GM18861 (cell line): ENCODE results near the gene RASSF8.

Experiments
- ATAC-seq: cut with Tn5 transposase; IDR thresholded peaks from one replicate; pipeline ENCODE4 v1.9.1; 2021; ENCODE audit not compliant: unreplicated experiment

Gene RASSF8

DNA sequence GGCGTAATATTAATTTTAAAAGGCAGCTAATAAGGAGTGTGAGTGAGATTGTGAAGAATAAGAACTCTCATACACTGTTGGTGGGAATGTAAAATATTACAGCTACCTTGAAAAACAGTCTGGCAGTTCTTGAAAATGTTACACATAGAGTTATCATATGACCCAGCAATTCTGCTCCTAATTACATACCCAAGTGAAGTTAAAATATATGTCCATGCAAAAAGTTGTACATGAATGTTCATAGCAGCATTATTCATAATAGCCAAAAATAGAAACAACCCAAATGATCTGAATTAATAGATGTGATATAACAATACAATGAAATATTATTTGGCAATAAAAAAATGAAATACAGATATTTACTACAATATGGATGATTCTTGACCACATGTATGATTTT lies 68.2 kb downstream of the RASSF8 start:
- no peak for ATAC-seq

DNA sequence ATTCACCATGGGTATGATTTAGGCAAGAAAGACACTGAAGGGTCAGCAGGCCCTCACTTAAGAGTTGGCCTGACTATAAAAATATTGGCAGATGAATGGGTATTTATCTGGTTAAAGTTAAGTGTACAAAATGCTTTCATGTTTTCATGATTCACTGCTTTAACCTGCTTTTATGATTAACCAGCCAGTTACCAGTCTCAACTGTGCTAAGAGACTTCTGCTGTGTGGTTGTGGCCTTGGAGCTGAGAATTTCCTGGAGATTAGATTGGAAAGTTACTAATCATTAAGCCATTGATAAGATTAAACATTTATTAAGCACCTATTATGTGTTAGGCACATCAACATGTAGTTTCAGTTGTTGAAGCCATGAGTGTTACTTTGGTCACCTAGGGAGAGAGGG lies 68.9 kb downstream of the RASSF8 start:
- ATAC-seq: no peak

DNA sequence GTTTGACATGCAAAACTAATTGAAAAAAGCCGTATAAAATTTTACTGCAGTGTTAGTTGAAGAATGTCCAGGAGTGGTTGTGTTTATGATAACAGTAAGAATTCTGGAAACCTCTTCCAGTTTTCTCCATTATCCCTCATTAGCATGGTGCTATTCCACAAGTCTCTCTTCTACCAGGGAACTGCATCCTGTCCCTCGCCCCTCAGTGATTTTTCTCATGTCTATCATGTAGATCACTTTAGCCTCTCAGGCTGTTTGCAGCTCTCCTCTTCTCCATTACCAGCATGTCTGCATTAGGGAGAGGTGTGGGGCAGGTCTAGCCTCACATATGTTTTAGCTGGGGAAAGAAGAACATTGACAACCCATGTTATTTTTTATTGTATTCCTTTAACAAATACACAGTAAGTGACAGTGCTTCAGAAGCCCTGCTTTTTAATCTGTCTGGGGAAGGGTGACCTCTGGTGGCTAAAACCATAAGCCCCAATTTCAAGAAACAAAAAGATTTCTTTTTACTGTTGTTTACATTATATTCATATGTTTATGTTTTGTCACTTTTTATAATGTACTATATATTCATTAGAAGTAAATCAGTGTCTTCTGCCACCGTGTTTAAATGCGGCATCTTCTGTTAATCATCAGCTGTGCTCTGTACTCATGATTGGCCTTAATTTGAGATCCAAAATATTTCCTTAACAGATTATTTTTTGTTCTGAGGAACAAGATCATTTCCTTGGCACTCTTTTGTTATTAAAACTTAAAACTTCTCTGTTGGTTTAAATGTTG lies 70.7 kb downstream of the RASSF8 start:
- ATAC-seq: no peak

DNA sequence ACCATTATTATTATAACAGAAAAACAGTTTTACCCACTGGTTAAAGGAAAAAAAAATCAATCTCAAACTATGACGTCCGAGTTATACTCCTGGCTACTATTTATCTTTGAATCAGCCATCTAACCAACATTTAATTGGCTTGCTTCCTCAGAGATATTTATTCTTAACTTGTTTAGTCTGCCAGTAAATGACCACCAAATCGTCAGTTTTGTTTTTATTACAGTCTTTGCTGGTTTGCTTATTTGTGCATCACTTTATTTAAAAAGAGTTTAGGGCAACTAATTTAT lies 71.2 kb downstream of the RASSF8 start:
- ATAC-seq: no peak

DNA sequence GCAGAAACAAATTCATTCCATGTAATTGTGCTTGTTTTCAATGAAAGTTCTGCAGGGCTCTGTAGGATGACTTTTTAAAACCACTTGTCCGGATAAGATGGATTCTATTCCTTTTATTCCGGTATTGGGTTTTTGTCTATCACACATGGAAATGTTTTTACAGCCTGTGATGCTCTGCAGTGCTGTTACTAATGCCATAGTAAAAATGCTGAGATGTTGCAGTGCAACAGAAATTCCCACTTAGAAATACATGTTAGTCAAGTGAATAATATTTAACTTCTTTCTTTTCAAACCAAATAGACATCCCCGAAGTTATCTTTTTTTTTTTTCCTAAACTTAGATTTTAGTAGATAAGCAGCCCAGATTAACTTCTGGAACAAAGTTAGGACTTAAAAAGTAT lies 71.9 kb downstream of the RASSF8 start:
- ATAC-seq: no peak

DNA sequence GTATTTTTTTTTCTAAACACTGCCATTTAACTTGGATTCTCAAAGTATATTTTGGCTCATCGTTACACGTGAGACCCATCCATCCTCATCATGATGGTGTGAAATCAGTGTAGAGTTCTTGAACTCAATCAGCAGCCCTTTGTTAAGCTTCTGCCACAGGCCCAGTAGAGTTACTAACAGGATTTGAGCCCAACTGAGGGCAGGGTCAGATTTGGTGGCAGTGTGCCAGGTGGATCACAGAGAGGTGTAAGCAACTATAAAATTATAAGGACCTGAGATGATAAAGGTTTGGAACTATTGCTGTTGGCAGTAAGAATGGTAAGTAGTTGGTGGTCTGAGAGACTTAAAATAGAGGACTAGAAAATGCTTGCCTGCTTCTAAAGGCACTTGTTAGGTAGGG lies 72.8 kb downstream of the RASSF8 start:
- no peak for ATAC-seq

DNA sequence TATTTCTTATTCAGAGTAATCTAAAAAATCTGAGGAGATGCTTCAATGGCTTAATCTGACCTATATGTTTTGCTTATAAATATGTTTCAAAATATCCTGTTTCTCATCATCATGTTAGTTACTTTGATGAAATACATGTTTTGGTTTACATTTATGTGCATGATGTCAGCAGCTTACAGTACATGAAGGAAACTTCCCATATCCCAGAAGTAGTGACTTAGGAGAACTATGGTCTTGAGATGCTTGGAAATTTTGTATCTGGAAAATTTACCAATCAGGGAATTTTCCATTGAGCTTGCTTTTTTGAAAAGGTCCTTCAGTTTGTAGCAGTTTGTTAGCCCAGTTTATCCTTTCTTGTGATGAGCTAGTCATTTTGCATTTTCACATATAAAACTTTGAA lies 73.3 kb downstream of the RASSF8 start:
- ATAC-seq: no peak

DNA sequence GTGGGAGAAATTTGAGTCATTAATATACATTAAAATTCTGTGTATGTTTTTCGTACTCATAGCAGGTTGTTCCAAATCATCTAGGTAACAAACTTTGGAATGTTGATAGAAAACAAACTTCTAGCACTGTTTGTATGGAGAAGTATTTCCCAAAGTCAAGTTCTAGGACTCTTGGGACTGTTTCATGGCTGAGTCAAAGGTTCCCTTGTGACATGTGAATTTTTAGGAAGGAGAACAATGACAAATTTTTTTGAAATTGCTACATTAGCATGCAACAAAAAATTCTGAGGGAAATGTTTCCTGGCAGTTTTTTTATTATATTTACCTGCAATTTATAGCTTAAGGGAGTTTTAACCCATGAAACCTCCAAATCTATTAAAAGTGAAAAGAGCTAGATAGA lies 73.8 kb downstream of the RASSF8 start:
- ATAC-seq: no peak

DNA sequence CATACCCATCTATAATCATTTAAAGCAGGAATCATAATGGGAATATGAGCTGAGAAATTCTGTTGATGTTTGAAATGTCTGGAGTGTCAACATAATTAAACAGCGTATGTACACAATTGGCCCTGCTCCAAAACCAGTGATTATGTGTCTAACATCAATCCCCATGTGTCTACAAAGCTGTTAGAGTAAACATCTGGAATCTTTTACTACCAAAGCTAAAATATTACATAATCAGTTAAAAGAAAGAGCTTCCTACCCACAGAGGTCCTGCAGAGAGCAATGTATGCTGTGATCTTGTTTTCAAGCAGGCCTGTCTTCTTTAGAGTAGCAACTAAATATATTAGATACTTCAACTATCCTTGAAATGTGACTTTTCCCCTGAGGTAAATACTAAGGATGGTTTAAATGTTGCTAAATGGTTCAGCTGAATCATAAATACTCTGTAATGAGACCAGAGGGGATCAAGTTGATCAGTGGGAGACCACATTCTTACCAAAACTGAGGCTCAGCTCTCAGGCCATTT lies 74.3 kb downstream of the RASSF8 start:
- ATAC-seq: no peak

DNA sequence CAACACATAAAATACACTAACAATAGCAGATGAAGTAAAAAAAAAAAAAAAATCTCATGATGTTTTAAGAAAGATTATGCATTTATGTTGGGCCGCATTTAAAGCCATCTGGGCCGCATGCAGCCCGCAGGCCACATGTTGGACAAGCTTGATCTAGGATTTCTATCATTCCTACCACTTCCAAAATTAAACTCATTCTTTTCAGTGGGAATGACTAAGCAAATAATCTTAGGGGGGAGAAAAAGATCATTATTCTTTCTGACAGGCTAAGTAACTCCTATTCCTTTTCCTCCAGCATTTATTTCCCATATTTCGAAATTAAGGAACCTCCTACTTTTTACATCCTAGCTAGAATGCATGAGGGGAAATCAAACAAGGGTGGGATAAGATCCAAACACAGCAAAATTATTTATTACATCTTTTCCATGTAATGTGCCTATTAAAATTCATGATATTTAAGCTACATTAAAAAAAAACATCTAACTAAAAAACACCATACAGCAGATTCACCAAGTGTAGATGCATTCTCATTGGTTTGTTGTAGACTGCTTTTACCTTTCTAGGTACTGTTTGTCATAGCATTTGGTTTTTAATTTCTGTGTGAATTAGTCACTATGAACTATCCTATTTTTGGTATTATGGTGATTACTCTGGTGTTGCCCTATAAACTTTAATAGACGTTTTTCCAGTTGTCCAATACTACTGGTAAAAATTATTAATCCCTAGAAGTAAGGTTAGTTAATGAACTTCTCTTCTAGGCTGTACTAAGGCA lies 76.1 kb downstream of the RASSF8 start:
- ATAC-seq: no peak

DNA sequence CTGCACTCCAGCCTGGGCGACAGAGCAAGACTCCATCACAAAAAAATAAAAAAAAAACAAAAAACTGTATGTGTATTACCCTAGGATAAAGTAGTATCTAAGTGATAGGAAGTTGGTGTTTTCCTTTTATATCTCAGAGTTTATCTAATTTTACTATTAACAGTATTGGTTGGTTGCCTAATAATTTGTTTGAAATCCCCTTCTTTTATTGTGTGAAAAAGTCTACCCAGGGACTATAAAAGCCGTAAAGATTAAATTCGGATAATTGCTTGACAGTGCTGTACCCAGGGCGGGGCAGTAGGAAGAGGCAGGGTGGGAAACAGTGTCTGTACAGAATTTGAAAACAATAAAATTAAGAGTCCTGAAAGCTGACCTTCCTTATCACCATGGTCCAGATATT lies 78.4 kb downstream of the RASSF8 start:
- ATAC-seq: no peak

DNA sequence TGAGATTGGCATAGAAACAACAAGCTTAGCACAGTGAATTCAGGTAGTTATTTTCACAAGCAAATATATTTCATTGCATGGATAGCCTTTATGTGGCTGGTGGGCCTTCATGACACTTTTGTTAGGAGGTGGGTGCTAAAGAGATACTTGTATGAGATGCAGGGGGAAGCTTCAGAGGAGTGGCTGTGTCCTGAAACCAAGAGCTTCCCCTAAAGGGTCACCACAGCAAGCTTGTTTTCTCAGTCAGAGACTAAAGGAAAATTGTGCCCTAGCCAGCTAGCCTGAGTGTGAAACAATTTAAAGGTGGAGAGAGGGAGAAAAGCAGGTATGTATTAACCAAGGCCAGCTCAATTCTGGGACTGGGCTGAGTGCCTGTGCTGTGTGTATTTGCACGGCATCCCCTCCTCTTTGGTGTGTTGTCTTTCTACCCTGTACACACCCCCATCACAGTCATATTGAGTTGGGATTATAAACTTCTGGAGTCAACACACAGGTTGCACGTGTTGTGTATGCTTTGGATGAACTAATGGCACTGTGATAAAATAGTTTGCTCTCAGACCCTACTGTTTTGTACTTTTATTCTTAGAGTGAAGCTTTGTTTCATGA lies 79.2 kb downstream of the RASSF8 start:
- no peak for ATAC-seq

DNA sequence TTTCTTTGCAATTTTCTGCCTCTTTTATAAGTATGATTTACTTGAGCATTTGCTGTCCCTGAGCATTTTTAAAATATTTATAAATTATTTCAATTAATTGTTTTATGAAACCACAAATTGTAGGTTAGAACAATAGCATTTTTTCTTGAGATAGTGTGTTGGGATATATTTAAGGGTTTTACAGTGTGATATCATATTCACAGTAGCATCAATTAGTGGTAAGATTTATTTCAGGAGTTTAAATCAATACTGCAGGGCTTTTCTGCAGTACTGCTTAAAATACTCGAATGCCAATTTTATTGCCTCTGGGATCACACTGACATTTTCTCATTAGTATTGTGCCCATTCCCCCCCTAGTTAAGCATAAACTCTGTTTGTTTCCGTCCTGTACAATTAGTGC lies 84.2 kb downstream of the RASSF8 start:
- no peak for ATAC-seq

DNA sequence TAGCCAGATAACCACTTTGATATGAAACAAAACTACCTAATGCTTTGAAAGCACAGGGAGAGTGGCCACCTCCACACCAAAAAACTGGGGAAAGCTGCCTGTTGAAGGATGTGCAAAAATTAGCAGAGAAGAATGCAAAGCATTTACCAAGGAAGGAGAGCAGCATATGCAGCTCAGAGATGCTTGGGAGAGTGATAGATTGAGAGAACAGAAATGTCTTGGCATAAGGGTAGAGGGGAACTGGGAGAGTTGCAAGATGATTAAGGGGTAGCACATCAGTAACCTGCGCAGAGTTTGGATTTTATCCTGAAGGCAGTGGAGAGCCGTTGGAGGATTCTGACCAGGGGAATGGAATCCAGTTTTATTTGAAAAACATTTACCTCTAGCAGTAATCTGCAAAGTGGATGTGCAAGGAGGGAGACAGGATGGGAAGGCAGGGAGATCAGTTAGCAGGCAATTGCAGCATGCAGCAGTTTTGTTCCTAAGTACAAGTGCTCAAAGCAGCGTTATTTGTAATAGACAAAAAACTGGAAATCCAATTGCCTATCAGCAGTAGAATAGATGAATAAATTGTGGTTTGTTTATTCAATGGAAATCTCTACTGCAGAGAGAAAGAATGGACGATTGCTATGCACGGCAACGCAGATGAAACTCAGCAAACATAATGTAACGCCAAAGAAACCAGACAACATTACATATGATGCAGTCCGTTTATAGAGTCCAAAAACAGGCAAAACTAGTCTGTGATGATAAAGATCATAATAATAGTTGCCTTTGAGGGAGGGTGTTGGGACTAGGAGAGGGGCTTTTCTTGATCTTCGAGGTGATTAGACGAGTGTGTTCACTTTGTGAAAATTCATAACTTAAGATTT lies 84.9 kb downstream of the RASSF8 start:
- ATAC-seq: no peak

DNA sequence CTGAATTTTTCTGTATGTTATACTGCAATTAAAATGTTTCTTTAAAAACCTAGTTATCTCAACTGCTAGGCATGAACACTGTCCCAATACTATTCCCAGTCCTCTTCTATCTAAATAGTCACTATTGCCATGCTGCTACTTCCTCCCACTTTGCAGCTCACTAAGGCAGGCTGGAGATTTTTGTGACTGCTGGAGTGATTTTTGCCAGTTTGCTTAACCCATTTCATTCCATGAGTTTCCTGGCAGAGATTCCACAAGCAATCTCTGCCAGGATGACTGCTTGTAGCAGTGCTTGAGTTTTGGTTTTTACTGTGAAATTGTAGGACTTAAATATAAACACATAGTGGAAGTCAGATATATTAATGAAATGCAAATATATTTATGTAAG lies 85.5 kb downstream of the RASSF8 start:
- no peak for ATAC-seq

DNA sequence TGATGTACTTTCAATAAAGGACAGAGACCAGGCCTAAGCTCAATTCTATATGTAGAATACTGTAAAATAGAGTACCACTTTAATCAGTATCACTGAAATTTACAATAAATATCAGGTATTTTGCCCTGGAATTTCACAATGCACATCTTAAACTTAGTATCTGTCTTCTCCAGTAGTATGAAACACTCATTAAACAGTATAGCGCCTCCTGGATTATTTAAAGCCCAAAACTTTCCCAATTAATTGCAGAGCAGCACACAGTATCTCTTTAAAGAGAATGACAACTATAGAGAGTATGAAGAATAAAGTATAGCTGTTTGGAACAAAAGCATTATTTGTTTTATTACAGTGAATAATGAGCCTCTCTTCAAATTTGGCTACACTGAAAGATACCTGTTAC lies 86.1 kb downstream of the RASSF8 start:
- no peak for ATAC-seq

DNA sequence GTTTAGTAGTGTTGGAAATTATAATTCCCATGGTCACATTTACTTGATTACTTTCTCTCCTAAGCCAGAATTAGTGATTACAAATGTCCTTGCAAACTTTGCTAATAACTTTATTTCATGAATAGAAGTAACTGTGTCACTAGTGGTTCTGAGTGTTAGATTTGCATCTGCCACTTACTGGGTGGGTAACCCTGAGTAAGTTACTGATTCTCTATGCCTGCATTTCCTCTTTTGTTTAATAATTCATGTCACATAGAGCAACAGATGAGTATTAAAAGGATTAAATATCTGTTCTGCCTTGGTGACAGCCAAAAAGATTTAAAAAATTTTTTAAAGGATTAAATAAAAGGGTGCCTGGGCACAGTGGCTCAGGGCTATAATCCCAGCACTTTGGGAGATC lies 87.7 kb downstream of the RASSF8 start:
- peak; percentile 87 for ATAC-seq

DNA sequence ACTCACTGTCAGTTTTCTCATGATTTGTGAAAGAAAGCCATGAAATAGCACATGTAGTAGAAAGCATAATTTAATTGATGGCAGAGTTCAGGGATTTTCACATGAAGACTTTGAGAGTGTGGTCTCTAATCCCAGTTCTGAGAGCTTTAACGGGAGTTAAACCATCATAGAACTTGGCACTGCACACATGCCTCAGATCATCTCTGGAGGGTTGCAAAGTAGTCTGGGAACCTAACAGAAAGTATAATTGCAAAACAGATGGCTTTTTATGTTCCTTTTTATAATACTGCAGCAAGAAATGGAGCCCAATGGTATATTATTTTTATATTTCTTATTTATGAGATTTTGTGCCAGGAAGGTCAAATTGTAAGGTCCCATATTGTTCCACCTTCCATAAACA lies 88.4 kb downstream of the RASSF8 start:
- ATAC-seq: no peak

DNA sequence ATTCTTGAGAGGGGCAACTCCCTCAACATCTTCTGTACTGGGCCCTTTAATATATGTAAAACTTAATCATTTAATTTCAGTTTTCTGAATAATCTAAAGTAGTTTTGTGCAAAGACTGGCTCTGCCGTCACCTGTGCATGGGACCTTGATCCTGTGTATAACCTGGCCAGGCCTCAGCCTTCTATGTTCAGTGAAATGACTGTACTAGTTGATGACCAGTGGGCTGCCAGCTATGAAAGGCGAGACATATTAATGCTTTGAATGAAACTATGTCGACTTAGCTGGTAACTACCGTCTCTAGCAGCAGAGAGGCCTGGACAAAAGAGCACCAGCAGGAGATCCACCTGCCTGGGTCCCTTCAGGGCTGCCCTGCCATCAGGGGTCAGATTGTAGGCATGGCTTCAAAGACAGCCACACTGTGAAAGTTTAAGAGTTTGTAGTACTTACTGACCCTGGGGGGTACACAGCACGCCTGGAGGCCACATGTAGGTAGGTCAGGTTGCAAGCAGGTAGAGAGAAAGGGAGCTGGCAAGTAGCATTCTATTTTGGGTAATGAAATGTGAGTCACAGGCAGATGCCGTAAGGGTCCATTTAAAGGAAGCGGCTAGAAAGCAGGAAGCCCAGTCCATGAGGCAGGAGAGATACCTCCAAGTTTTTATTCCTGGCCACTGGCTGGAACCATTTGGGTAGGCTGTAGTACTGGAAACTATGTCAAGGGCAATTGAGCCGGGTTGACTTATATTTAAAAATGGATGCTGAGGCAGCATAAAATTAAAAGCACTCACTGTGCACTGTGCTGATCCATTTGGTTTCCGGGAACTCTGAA lies 89.1 kb downstream of the RASSF8 start:
- no peak for ATAC-seq

DNA sequence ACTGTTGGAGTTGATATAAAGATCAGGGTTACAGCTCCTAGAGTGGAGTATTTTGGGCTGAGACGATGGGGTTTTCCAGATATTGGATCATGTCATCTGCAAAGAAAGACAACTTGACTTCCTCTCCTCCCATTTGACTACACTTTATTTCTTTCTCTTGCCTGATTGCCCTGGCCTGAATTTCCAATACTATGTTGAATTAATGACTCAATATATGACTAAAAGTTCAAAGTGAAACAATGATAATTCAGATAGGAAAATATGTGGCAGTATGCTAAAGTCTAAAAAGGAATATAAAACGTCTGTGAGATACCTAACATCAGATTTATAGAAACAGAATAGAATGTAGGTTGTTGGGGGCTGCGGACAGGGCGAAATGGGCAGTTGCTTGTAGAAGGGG lies 94.2 kb downstream of the RASSF8 start:
- no peak for ATAC-seq
